Coronary artery (tissue), 2 donors: ENCODE data around the gene DUSP5.

Source experiments
- DNase-seq: peaks from one replicate; pipeline ENCODE4 v3.0.0-alpha.2; 2017; ENCODE audit warnings: low spot score
- H3K27ac ChIP-seq, 2 donors: fragments of 200-600 bp; sonication (generic); one replicate each; pipeline ENCODE4 v1.5.1; 2016 to 2019
- H3K4me3 ChIP-seq: fragments of 200-600 bp; sonication (generic); 2 replicates; pipeline ENCODE4 v1.5.1; 2016; ENCODE audit warnings: mild to moderate bottlenecking, moderate library complexity
- TF ChIP-seq, protein P1 (sequence below): fragments of 200-600 bp; sonication (generic); IDR thresholded peaks from one replicate; pipeline ENCODE4 v1.5.1; 2019; ENCODE audit warnings: antibody characterized with exemption

Gene DUSP5

DNA sequence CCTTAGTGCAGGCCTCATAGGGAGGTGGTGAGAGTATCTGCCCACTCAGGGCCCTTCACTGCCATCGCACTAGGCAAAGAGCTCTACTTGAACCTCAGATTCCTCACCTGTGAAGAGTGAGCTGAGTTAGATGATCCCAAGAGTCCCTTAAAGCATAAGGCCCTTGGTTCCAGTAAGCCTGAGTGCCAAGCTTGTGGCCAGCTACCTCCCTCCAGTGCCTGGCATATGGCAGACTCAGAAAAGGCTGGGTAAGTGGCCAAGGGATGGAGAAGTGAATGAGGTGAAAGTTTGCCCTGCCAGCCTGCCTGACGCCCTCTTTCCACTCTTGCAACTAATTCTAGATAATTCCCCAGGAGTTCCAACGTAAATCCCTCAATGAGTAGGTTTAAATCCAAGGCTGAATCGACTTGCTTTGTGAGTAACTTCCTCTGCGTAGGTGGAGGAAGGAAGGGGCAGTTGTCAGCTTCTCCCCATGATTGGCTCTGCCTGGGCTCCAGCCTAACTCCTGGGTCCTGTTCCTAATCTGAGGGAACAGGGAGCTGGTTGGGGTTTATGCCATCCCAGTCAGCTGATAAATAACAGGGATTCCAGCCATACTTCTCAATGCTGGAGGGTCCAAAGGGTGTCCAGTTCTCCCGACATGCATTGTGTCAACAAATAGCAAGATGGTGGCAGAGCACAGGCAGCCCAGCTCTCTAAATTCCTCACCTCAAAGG, 14.2 kb downstream of the DUSP5 start:
- no peak for DNase-seq
- TF ChIP-seq, protein P1, sequence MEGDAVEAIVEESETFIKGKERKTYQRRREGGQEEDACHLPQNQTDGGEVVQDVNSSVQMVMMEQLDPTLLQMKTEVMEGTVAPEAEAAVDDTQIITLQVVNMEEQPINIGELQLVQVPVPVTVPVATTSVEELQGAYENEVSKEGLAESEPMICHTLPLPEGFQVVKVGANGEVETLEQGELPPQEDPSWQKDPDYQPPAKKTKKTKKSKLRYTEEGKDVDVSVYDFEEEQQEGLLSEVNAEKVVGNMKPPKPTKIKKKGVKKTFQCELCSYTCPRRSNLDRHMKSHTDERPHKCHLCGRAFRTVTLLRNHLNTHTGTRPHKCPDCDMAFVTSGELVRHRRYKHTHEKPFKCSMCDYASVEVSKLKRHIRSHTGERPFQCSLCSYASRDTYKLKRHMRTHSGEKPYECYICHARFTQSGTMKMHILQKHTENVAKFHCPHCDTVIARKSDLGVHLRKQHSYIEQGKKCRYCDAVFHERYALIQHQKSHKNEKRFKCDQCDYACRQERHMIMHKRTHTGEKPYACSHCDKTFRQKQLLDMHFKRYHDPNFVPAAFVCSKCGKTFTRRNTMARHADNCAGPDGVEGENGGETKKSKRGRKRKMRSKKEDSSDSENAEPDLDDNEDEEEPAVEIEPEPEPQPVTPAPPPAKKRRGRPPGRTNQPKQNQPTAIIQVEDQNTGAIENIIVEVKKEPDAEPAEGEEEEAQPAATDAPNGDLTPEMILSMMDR: no peak
- no peak overlapping the region for H3K27ac ChIP-seq
- H3K4me3 ChIP-seq: no peak overlapping the region

DNA sequence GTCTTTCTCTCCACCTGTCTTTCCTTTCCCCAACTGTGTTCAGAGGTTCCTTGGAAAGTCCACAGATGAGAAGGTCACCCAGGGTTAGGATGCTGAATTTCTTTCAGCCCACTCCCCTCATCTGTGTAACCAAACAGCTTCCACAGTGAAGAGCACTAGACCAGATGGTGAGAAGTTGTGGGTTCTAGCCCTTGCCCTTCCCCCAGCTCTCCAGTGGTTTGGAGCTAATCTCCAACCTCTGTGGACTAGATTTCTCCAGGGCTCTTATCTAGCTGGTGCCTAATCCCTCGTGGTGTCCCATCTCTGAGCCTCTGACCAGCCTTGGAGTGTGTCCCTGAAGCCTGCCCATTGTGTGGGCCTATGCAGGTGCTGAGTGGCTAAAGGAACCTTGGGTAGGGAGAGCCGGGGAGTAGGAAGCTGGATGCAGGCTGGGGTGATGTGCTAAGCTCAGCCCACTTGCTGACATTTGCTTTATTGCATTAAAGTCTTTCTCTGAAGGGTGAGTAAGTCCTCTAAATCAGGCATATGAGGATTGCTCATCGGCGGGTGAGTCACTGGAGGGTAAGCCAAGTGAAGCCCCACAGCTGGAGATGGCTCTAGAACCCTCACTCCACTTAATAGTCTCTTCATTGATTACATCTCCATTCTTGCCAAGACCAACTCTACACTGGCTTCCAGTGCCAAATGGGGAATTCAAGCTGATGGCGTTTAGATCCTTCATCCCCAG, 14.9 kb downstream of the DUSP5 start:
- no peak overlapping the region for H3K4me3 ChIP-seq
- TF ChIP-seq, protein P1: no peak
- H3K27ac ChIP-seq: no peak overlapping the region
- DNase-seq: peak; percentile 55

DNA sequence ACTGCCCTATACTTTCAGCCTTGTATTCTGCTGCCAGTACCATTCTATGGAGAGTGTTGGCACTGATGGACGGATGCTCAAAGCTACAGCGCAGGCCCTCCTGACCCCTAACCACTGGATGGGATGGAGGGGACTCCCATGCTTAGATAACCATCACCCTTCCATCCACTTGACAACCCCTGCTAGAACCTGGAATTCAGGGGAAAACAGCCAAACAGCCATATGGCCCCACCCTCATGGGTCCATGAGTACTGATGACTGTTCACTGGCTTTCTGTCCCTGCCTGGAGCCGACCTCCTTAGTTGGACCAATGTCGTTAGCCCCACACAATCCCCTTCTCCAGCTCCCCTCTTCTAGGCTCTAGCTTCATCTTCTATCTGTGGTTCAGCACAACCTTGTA, 16.2 kb downstream of the DUSP5 start:
- DNase-seq: peak; percentile 54
- TF ChIP-seq, protein P1: no peak
- H3K27ac ChIP-seq: no peak overlapping the region
- H3K4me3 ChIP-seq: no peak overlapping the region

DNA sequence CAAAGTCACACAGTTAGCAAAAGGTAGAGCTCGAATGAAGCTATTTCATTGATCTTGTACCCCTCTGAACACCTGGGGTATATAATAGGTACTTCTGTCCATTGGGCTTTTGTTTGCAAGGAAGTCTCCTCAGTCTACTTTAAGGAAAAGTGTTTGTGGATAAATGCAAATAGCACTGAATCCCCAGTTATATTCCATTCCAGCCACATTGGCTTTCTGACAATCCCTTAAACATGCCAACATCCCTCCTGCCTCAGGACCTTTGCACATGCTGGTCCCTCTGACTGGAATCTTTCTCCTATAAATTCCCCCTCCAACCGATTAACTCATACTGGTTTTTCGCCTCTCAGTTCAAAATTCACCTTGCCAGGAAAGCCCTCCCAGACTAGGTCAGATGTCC, 17.1 kb downstream of the DUSP5 start:
- H3K27ac ChIP-seq: no peak overlapping the region
- TF ChIP-seq, protein P1: no peak
- no peak for DNase-seq
- H3K4me3 ChIP-seq: no peak overlapping the region

DNA sequence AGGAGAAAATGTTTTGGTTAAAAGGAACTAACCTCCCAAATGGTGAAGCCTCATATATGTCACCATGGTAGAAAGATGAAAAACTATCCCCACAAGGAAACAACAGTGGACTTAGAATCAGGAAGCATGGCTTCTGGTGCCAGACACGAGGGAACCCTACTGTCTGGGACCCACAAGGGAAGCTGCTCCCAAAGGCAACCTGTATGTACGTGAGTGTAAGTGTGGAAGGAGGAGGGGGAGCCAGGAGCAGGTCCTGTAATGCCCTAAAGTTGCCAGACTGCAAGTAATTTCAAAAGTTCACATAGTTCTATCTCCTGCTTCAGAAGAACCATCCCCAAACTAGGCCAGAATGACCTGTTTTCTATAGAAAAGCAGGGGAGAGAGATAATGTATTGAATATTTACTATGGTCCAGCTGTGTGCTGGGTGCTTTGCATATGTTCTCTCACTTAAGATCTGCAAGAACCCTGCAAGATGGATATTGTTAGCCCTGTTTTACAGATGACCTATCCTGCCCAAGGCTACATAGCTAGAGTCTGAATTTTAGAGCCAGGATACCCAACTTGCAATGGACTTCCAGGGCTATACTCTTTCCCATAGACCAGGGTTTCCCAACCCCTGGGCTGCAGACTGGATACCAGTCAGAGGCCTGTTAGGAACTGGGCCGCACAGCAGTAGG, 19.2 kb downstream of the DUSP5 start:
- no peak overlapping the region for H3K27ac ChIP-seq
- H3K4me3 ChIP-seq: no peak overlapping the region
- TF ChIP-seq, protein P1: no peak
- no peak for DNase-seq

DNA sequence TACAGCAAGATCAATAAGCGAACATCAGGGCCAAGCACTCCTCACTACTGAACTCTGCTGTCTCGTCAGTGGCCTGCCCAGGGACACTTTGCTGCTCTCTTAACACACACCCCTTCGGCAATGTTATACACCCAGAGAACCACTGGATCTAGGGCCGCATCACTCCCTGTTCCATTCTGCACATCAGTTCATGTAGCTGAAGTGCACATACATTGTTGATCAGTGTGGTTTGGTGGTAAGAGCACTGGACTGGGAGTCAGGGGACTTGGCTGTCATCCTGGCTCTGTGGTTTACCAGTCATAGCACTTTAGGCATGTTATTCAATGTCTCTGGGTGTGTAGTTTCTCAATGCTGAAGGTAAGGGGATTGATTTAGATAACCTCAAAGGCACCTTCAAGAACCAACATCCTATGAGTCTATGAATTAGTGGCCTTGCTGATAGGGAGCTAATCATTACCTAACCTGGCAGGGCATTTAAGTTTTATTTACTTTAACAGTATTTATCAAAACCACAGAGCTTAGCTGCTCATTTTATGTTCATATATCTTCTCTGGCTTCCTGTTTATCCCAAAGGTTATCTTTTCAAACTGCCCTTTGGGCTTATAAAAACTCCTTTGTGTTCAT, 24.8 kb downstream of the DUSP5 start:
- Histone ChIP-seq H3K27ac (no peak overlapping the region), H3K4me3 (no peak overlapping the region)
- DNase-seq: peak; percentile 26
- TF ChIP-seq, protein P1: no peak
